Cardiac septum (tissue), 1 donor: Measurements from ENCODE around the gene JAK1. TPM values are rescaled to one million over a fixed set of nuclear protein-coding genes. Genes with fewer than 3 reads are reported as not detected.
"Not testable (repeated sequence)": the region's sequence is repeated elsewhere in the genome, so short reads cannot be mapped to it uniquely, and the experiment has no call there.

ENCODE experiments used
- DNase-seq: peaks from one replicate; pipeline ENCODE4 v3.0.0-alpha.2; 2020; ENCODE audit warnings: low spot score
- intact Hi-C: fragments of 100-400 bp; cut with DNase I; formaldehyde crosslinking; loops from one replicate; pipeline ENCODE4 v1.14.0; 2022
- total RNA-seq: library from RNA; stranded (reverse); fragmentation: NEBNext Ultra II Directional; extraction: Animal tissue kit (Norgen Biotek cat#: 25700); gene quantifications from one replicate; pipeline ENCODE4 v1.2.1, GENCODE V29; 2021
- donor health status: DM: no; HTN: no; CAD: no.

JAK1 gene
- total RNA-seq, 1 donor from 2014 or later = 76.4 TPM

DNA sequence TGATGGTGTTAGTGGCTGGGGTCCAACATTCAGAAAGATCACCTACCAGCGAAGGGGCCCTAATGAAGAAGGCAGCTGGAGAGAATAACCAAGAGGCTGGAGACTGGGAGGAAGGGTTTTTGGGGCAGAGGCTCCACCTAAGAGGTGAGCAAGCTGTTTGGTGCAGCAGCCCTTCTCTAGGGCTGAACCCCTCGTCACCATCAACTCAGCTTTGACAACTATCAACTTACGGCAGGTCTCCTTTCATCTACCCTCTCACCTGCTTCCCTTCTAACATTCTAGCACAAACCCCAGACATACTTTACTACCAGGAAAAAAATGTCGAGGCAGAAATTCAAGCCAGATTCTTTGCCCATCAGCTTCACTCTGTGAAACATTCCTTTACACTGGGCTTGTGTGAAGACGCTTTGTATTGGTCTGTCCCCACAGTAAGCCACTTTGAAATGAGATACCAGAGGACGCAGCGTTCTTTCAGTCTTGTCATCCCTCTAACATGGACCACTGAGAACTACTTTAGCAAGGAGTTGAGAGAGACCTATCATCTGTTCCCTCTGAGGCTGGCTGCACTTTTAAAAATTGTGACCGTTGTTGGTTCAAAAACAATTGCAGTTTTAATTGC, 136.8 kb downstream of the JAK1 start:
- intact Hi-C loops = loop anchor here (5.0 to 10.0 kb wide), 2 partner anchors 87 to 355 kb away; partner anchors contain the start of gene CACHD1
- DNase-seq = no peak

DNA sequence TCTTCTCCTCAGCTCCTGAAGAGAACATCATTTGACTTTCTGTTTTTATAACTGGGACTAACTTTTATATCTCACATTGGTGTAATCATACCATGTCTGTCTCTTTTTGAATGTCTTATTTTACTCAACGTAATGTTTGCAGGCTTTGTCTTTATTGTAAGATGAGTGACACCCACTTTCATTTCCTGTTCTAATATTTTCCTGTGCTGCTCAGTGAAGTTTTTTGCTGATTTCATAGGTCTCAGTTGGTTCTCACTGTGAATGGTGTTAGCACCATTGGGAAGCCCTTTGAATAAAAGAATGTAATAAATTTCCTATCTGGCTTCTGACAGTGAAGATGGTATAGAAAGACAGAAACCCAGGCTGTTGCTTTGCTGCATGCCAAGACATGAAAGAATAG, 137.5 kb downstream of the JAK1 start:
- intact Hi-C loops = loop anchor here (5.0 to 10.0 kb wide), 2 partner anchors 87 to 354 kb away; partner anchors contain the start of gene CACHD1

DNA sequence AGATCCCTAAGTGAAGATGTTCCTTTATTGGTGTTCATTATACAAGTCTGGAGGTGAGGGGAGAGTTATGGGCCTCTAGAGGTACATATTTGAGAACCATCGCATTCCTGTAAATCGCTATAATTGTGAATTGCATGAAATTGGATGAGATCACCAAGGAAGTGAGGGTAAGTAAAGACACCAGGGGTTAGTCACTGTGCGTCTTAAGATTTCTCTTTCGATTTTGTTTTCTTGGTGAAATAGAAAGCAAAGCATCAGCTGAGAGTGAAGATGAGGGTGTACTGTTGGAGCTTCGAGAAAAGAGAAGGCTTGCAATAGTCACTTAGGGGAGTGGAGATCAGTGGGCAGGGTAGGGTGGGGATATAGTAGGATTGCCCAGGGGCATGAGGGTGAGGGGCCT, 139.4 kb downstream of the JAK1 start:
- intact Hi-C loops = loop anchor here (5.0 to 10.0 kb wide), 2 partner anchors 85 to 352 kb away; partner anchors contain the start of gene CACHD1
- no peak for DNase-seq

More for the DNA sequence above, 137.5 kb downstream of the JAK1 start:
- no peak for DNase-seq

DNA sequence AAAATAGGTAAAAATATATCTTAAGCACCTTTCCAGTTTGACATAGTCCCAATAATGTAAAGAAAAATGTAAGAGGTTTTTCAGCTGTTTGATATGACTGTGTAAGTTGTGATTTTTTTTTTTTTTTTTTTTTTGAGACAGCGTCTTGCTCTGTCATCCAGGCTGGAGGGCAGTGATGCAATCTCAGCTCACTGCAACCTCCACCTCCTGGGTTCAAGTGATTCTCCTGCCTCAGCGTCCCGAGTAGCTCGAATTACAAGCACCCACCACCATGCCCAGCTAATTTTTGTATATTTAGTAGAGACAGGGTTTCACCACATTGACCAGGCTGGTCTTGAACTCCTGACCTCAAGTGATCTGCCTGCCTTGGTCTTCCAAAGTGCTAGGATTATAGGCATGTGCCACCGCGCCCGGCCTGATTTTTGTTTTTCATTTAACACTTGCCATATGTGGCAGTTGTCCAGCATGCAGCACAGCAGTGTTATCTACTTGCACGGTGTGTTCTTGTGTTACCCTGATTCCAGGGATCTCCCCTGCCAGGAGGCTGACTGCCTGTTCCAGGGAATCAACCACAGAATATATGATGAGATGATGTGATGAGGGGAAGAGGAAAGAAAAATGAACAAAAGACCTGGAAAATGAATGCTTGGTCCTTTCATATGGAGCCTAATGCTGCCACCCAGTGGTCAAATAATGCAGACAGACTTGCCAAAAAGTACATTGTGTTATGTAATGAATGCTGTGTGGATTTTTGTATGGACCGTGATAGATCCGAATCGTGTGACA, 142.5 kb downstream of the JAK1 start:
- intact Hi-C loops = loop anchor here (1.0 to 10.0 kb wide), 3 partner anchors 138 to 553 kb away; partner anchors contain the start of gene CACHD1
- no peak for DNase-seq

DNA sequence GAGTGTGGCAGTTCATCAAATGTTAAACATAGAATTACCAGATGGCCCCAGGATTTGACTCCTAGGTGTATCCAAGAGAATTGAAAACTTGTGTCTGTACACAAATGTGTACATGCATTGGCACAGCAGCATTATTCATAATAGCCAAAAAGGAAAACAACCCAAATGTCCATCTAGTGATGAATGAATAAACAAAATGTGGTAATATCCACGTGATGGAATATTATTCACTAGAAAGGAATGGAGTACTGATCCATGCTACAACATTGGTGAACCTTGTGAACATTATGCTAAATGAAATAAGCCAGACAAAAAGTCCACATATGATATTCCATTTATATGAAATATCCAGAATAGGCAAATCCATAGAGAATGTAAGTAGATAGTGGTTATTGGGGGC, 143.7 kb downstream of the JAK1 start:
- intact Hi-C loops = loop anchor here (10.0 kb wide), 1 partner anchor 348 kb away; the partner anchor contains the start of gene CACHD1
- DNase-seq = no peak

DNA sequence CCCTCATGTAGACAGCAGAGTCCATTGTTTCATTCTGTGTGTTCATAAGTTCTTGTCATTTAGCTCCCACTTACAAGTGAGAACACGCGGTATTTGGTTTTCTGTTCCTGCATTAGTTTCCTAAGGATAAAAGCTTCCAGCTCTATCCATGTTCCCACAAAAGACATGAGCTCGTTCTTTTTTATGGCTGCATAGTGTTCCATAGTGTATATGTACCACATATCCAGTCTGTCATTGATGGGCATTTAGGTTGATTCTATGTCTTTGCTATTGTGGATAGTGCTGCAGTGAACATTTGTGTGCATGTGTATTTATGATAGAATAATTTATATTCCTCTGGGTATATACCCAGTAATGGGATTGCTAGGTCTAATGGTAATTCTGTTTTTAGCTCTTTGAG, 145.8 kb downstream of the JAK1 start:
- DNase-seq = not testable (repeated sequence)
- intact Hi-C loops = loop anchor here (10.0 kb wide), 1 partner anchor 346 kb away; the partner anchor contains the start of gene CACHD1

DNA sequence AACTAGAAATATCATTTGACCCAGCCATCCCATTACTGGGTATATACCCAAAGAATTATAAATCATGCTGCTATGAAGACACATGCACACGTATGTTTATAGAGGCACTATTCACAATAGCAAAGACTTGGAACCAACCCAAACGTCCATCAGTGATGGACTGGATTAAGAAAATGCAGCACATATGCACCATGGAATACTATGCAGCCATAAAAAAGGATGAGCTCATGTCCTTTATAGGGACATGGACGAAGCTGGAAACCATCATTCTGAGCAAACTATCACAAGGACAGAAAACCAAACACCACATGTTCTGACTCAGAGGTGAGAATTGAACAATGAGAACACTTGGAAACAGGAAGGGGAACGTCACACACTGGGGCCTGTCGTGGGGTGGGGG, 149.0 kb downstream of the JAK1 start:
- DNase-seq, intact Hi-C loops: not testable (repeated sequence)

DNA sequence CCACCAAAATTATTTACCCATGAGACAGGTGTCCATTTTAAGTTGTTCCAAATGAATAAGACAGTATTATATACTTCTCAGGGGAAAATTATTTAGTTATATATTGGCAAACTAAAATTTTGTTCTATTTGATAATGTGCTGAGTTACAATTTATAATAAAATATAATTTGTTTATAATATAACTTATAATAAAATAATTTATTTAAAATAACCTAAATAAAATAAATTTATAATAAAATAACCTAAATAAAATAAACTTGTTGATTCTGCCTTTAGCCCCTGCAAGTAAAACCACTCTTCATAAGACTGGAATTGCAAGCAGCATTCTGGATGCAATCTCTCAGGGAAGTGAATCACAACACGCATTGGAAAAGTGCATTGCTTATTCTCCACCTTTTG, 151.9 kb downstream of the JAK1 start:
- intact Hi-C loops = no loop called here
- no peak for DNase-seq

DNA sequence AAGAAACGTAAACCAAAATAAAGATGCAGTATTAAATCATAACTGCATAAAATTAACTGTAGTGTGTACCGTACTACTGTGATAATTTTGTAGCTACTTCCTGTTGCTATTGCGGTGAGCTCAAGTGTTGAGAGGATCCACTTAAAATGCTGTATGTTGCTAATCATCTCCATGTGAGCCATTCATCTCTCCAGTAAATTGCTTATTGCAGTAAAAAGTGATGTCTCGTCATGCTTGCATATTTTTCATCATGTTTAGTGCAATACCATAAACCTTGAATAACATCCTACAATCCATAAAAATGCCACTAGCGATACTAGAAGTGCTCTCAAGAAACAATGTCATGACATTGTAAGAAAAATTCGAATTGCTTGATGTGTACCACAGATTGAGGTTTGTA, 155.2 kb downstream of the JAK1 start:
- DNase-seq = no peak
- intact Hi-C loops = no loop called here

DNA sequence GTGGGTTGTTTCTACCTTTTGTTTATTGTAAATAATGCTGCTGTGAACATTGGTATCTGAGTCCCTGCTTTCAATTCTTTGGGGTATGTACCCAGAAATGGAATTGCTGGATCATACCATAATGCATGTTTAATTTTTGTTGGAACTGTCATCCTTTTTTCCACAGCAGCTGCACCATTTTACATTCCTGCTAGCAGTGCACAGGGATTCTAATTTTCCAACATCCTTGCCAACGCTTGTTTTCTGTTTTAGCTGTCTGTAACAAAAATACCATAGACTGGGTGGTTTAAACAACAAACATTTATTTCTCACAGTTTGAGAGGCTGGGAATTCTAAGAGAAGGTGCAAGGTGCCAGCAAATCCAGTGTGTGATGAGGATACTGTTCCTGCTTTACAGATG, 156.3 kb downstream of the JAK1 start:
- DNase-seq = no peak
- intact Hi-C loops = no loop called here

DNA sequence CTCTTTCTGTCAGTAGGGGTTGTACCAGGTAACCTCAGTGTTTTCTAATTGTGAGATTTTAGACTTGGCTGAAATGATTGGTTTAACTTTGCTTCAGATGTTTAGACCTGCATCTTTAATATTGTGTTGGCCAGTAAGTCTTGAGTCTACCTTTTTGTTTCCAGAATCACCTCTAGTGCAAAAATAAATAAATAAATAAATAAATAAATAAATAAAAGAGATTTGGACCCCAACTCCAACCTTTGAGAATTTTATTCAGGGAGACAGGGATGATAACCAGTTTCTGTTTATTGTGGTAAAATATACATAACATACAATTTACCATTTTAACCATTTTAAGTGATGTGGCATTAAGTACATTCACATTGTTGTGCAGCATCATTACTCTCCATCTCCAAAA, 157.0 kb downstream of the JAK1 start:
- no peak for DNase-seq
- intact Hi-C loops = no loop called here

DNA sequence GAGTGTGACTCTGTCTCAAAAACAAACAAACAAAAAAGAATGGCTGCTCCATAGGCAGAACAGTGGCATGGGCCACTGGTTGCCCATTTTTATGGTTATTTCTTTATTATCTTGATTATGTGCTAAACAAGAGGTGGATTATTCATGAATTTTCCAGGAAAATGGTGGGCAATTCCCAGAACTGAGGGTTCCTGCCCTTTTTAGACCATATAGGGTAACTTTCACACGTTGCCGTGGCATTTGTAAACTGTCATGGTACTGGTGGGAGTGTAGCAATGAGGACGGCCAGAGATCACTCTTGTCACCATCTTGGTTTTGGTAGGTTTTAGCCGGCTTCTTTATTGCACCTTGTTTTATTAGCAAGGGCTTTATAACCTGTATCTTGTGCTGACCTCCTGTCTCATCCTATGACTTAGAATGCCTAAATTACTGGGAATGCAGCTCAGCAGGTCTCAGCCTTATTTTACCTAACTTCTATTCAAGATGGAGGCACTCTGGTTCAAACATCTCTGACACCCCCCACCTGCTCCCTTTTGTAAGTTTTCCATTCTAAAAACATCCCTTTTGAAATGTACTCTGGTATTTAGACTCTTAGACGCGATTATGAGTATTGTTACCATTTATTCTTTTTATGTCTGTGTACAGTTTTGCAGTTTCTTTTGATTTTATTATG, 164.4 kb downstream of the JAK1 start:
- no peak for DNase-seq
- intact Hi-C loops = no loop called here

DNA sequence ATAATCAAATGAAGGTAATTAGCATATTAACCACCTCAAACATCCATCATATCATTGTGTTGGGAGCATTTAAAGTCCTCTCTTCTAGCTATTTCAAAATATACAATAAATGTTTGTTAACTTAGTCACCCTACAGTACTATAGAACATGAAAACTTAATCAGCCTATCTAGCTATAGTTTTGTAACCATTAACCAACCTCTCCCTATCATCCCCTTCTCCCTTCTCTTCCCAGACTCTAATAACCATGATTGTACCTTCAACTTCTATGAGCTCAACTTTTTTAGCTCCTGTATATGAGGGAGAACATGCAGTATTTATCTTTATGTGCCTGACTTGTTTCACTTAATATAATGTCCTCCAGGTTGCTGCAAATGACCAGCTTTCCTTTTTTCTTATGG, 167.5 kb downstream of the JAK1 start:
- DNase-seq = no peak
- intact Hi-C loops = no loop called here

DNA sequence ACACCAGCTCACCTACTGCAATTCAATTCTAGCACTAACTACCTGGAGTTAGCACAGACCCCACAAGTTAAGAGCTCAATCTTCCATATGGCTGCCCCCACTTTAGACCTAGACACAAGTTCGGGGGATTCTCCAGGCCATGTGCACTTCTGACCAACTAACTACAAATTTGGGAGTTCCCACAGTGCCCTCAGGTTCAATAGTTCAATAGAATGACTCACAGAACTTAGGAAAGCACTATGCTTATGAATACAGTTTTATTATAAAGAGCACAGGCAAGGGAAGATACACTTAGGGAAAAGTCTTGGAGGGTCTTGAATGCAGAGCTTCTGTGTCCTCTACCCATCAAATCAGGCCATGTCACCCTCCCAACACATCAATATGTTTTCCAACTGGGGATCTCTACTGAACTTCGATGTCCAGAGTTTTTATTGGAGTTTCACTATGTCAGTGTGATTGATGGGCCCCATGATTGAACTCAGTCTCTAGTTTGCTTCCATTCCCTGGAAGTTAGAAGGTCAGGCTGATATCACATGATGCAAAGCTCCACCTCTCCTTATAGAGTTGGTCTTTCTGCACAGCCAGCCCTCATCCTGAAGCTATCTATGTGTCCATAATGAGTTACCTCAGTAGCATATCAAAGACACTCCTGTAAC, 175.4 kb downstream of the JAK1 start:
- intact Hi-C loops = no loop called here
- no peak for DNase-seq

Other genes starting within 250 kb of the JAK1 start
- gene RAVER2, start 221.5 kb downstream of the JAK1 start, total RNA-seq = 12.2 TPM
- gene AK4, start 181.7 kb upstream of the JAK1 start, total RNA-seq = 163 TPM